NCI-H82 (cell line): ENCODE measurements around the gene SIRT7.

Experiments
- DNase-seq: peaks from one replicate; lab custom pipeline; 2025; lab: John Stamatoyannopoulos, UW

Gene SIRT7

GRCh38 chr17:81863833-81864768 is 53.9 kb downstream of the SIRT7 start:
- no peak for DNase-seq

- DNase-seq = no peak
Measured at GRCh38 chr17:81863123-81863675, 54.8 kb downstream of the SIRT7 start.
